ENCODE measurements around the gene TRIM29.

DNA sequence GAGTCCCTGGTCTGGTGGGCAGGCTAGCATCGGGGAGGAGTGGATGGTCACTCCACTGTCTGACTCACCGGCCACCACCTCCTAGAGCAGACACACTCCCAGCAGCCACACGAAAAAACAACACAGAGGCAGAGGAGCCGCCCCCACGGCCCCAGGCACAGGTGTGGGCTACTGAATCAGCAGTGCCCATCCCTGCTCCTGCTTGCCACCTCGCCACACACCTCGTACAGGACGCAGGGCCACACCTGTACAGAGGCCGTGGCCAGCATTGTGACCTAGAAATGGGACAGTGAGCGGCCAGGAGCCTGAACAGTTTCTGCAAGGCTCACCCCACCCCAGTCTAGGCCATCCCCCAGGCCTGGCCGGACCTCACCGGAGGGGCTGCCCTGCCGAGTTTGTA lies 14.0 kb downstream of the TRIM29 start:
- TF ChIP-seq, protein P1, sequence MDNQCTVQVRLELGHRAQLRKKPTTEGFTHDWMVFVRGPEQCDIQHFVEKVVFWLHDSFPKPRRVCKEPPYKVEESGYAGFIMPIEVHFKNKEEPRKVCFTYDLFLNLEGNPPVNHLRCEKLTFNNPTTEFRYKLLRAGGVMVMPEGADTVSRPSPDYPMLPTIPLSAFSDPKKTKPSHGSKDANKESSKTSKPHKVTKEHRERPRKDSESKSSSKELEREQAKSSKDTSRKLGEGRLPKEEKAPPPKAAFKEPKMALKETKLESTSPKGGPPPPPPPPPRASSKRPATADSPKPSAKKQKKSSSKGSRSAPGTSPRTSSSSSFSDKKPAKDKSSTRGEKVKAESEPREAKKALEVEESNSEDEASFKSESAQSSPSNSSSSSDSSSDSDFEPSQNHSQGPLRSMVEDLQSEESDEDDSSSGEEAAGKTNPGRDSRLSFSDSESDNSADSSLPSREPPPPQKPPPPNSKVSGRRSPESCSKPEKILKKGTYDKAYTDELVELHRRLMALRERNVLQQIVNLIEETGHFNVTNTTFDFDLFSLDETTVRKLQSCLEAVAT (IDR thresholded peaks at IDR 0.05): no peak
- TF ChIP-seq RAD21 (IDR thresholded peaks at IDR 0.05; ENCODE audit: insufficient read depth, low read depth, low read length): no peak
- TF ChIP-seq SRF (IDR thresholded peaks at IDR 0.05; ENCODE audit: low read depth in 2 of 2, low read length in 2 of 2): no peak
- TF ChIP-seq MTA2 (IDR thresholded peaks at IDR 0.05; ENCODE audit: low read depth): no peak
